Muscle of arm (tissue), 12 donors: Measurements from ENCODE around the gene PPDPF. TPM values are rescaled to one million over a fixed set of nuclear protein-coding genes. Genes with fewer than 3 reads are reported as not detected.

Source experiments
- DNase-seq: peaks from one replicate; pipeline ENCODE4 v3.0.0-alpha.2; 2013
- polyA plus RNA-seq, 12 donors: library from polyadenylated mRNA; unstranded; fragments of 120-200 nt; gene quantifications; one replicate each; pipeline ENCODE4 v1.2.1, GENCODE V29; 2013; ENCODE audit not compliant: insufficient read length in 12 of 12

PPDPF gene
- polyA plus RNA-seq, 12 donors: 125 to 1,559 (median 193) TPM

GRCh38 chr20:63534831-63535651 is 14.5 kb downstream of the PPDPF start:
- DNase-seq: no peak

GRCh38 chr20:63536241-63536977 is 15.8 kb downstream of the PPDPF start:
- DNase-seq: no peak

GRCh38 chr20:63536997-63537524 is 16.5 kb downstream of the PPDPF start, which contains the start of gene PTK6:
TSS of gene PTK6 (minus strand) at chr20:63537376. CDS start at chr20:63537314, 62 bp downstream.
- no peak for DNase-seq

GRCh38 chr20:63537525-63538203 is 17.1 kb downstream of the PPDPF start:
- DNase-seq: peak; percentile 81

- DNase-seq: no peak
These were observed 17.9 kb downstream of the PPDPF start for GRCh38 chr20:63538204-63539091.

GRCh38 chr20:63539092-63539430 is 18.5 kb downstream of the PPDPF start:
- DNase-seq: no peak

- no peak for DNase-seq
These were observed 19.1 kb downstream of the PPDPF start for GRCh38 chr20:63539441-63540370.

- DNase-seq: no peak
These were observed 20.0 kb downstream of the PPDPF start for GRCh38 chr20:63540417-63541186.

GRCh38 chr20:63541371-63541770 is 20.8 kb downstream of the PPDPF start:
- DNase-seq: no peak

GRCh38 chr20:63542031-63542559 is 21.5 kb downstream of the PPDPF start:
- DNase-seq: no peak

- DNase-seq: no peak
These were observed 22.1 kb downstream of the PPDPF start for GRCh38 chr20:63542696-63543095.

GRCh38 chr20:63543131-63543530 is 22.6 kb downstream of the PPDPF start:
- DNase-seq: no peak

- no peak for DNase-seq
These were observed 23.2 kb downstream of the PPDPF start for GRCh38 chr20:63543733-63544132.

GRCh38 chr20:63544241-63544957 is 23.8 kb downstream of the PPDPF start:
- DNase-seq: no peak

- DNase-seq: no peak
These were observed 24.5 kb downstream of the PPDPF start for GRCh38 chr20:63544958-63545516.

GRCh38 chr20:63545814-63546213 is 25.2 kb downstream of the PPDPF start:
- no peak for DNase-seq

GRCh38 chr20:63546256-63546955 is 25.8 kb downstream of the PPDPF start:
- no peak for DNase-seq
